ENCODE measurements around the gene ZNF497. TPM values are rescaled to one million over a fixed set of nuclear protein-coding genes. Genes with fewer than 3 reads are reported as not detected.

The ZNF497 gene
- total RNA-seq, 1 experiment from 2014 or later, result 2.4 TPM

- Mint-ChIP-seq H3K36me3 (ENCODE audit: insufficient read depth, unreplicated experiment) (peaks cover 87% of the 10 kb centered on the region), H3K4me3 (ENCODE audit: low read depth, unreplicated experiment) (peak overlapping the region; percentile 93), H3K27me3 (ENCODE audit: unreplicated experiment) (no peaks in the 10 kb centered on the region), H3K4me1 (ENCODE audit: low read depth, unreplicated experiment) (peaks cover 44% of the 10 kb centered on the region), H3K27ac (ENCODE audit: unreplicated experiment) (peak overlapping the region; percentile 99), H3K9me3 (ENCODE audit: low read depth, unreplicated experiment) (no peaks in the 10 kb centered on the region)
- CTCF ChIA-PET, result interaction anchor here (0.8 kb wide), 1 partner anchor 23 kb away, joined by 4 read pairs; the partner anchor contains the start of gene ZNF497
- DNase-seq, result no peak
- no TSS peak for BruUV-seq (replicated peaks)
- TF ChIP-seq CTCF (IDR thresholded peaks at IDR 0.05; ENCODE audit: unreplicated experiment), result no peak
- intact Hi-C loops (cut with micrococcal nuclease; ENCODE audit: unreplicated experiment), result no loop called here
Measured at GRCh38 chr19:58385313-58385890, 22.9 kb upstream of the ZNF497 start.

- intact Hi-C loops (cut with micrococcal nuclease; ENCODE audit: unreplicated experiment), result no loop called here
- BruUV-seq (replicated peaks), result no TSS peak
- H3K4me3 Mint-ChIP-seq (ENCODE audit: low read depth, unreplicated experiment), result no peak overlapping the region
- H3K27ac Mint-ChIP-seq (ENCODE audit: unreplicated experiment), result no peak overlapping the region
- no peaks in the 10 kb centered on the region for H3K9me3 Mint-ChIP-seq (ENCODE audit: low read depth, unreplicated experiment)
- DNase-seq, result no peak
- no peak for TF ChIP-seq CTCF (IDR thresholded peaks at IDR 0.05; ENCODE audit: unreplicated experiment)
- H3K27me3 Mint-ChIP-seq (ENCODE audit: unreplicated experiment), result no peaks in the 10 kb centered on the region
- H3K36me3 Mint-ChIP-seq (ENCODE audit: insufficient read depth, unreplicated experiment), result peaks cover 76% of the 10 kb centered on the region
- H3K4me1 Mint-ChIP-seq (ENCODE audit: low read depth, unreplicated experiment), result peaks cover 39% of the 10 kb centered on the region
- CTCF ChIA-PET, result no interaction called here
Measured at GRCh38 chr19:58382997-58383603, 20.5 kb upstream of the ZNF497 start.

- CTCF ChIA-PET, result interaction anchor here (1.2 kb wide), 1 partner anchor 137 kb away, joined by 4 read pairs; no protein-coding TSS in a partner anchor
- Mint-ChIP-seq H3K9me3 (ENCODE audit: low read depth, unreplicated experiment) (no peaks in the 10 kb centered on the region), H3K36me3 (ENCODE audit: insufficient read depth, unreplicated experiment) (peaks cover 61% of the 10 kb centered on the region), H3K27me3 (ENCODE audit: unreplicated experiment) (no peaks in the 10 kb centered on the region), H3K4me3 (ENCODE audit: low read depth, unreplicated experiment) (peak overlapping the region; percentile 76), H3K27ac (ENCODE audit: unreplicated experiment) (peak overlapping the region; percentile 81), H3K4me1 (ENCODE audit: low read depth, unreplicated experiment) (peaks cover 34% of the 10 kb centered on the region)
- intact Hi-C loops (cut with micrococcal nuclease; ENCODE audit: unreplicated experiment), result no loop called here
- no peak for TF ChIP-seq CTCF (IDR thresholded peaks at IDR 0.05; ENCODE audit: unreplicated experiment)
- no peak for DNase-seq
- TSS peak; percentile 74 for BruUV-seq (replicated peaks)
Measured at GRCh38 chr19:58381460-58382212, 19.1 kb upstream of the ZNF497 start.

- TF ChIP-seq CTCF (IDR thresholded peaks at IDR 0.05; ENCODE audit: unreplicated experiment), result no peak
- Mint-ChIP-seq H3K4me1 (ENCODE audit: low read depth, unreplicated experiment) (peaks cover 30% of the 10 kb centered on the region), H3K4me3 (ENCODE audit: low read depth, unreplicated experiment) (peak within 1 kb of the TSS; percentile 76), H3K9me3 (ENCODE audit: low read depth, unreplicated experiment) (no peaks in the 10 kb centered on the region), H3K27ac (ENCODE audit: unreplicated experiment) (peak within 1 kb of the TSS; percentile 81), H3K36me3 (ENCODE audit: insufficient read depth, unreplicated experiment) (peaks cover 53% of the 10 kb centered on the region), H3K27me3 (ENCODE audit: unreplicated experiment) (no peaks in the 10 kb centered on the region)
- no TSS peak for BruUV-seq (replicated peaks)
- intact Hi-C loops (cut with micrococcal nuclease; ENCODE audit: unreplicated experiment), result no loop called here
- DNase-seq, result peak; percentile 99
- CTCF ChIA-PET, result interaction anchor here (1.0 to 1.2 kb wide), 2 partner anchors 17 to 138 kb away, joined by 3 to 4 read pairs; no protein-coding TSS in a partner anchor
Measured at GRCh38 chr19:58380662-58381459, 18.3 kb upstream of the ZNF497 start, which contains the start of gene ZNF837. Gene ZNF837, minus strand, starts transcription at chr19:58381030. Its CDS starts 11,698 bp downstream, at chr19:58369332.

Measured in Calu3 (cell line).